Measurements from ENCODE around the gene DNAJC5.
"Not testable (repeated sequence)": the region's sequence is repeated elsewhere in the genome, so short reads cannot be mapped to it uniquely, and the experiment has no call there.

DNAJC5 gene

GRCh38 chr20:63915471-63915870 lies 20.5 kb downstream of the DNAJC5 start:
- no peak for DNase-seq

- DNase-seq, result not testable (repeated sequence)
Measured at GRCh38 chr20:63916371-63916939, 21.5 kb downstream of the DNAJC5 start.

GRCh38 chr20:63917811-63918210 lies 22.9 kb downstream of the DNAJC5 start:
- no peak for DNase-seq

GRCh38 chr20:63919130-63919529 lies 24.2 kb downstream of the DNAJC5 start:
- no peak for DNase-seq

- no peak for DNase-seq
Measured at GRCh38 chr20:63920226-63920625, 25.3 kb downstream of the DNAJC5 start.

- no peak for DNase-seq
Measured at GRCh38 chr20:63923651-63924050, 28.7 kb downstream of the DNAJC5 start.

- no peak for DNase-seq
Measured at GRCh38 chr20:63924241-63924640, 29.3 kb downstream of the DNAJC5 start.

- no peak for DNase-seq
Measured at GRCh38 chr20:63926298-63926697, 31.4 kb downstream of the DNAJC5 start.

GRCh38 chr20:63929071-63929470 lies 34.1 kb downstream of the DNAJC5 start:
- no peak for DNase-seq

GRCh38 chr20:63929473-63929883 lies 34.6 kb downstream of the DNAJC5 start:
- DNase-seq, result not testable (repeated sequence)

- DNase-seq, result no peak
Measured at GRCh38 chr20:63930971-63931553, 36.1 kb downstream of the DNAJC5 start.

GRCh38 chr20:63931735-63932134 lies 36.8 kb downstream of the DNAJC5 start:
- no peak for DNase-seq

- DNase-seq, result no peak
Measured at GRCh38 chr20:63932606-63933160, 37.8 kb downstream of the DNAJC5 start.

- DNase-seq, result no peak
Measured at GRCh38 chr20:63933646-63934045, 38.7 kb downstream of the DNAJC5 start.

GRCh38 chr20:63934271-63935068 lies 39.5 kb downstream of the DNAJC5 start:
- DNase-seq, result no peak

GRCh38 chr20:63935447-63935846 lies 40.5 kb downstream of the DNAJC5 start:
- DNase-seq, result no peak

GRCh38 chr20:63937596-63937995 lies 42.7 kb downstream of the DNAJC5 start:
- DNase-seq, result no peak

GRCh38 chr20:63939061-63939935 lies 44.4 kb downstream of the DNAJC5 start:
- DNase-seq, result no peak

- DNase-seq, result no peak
Measured at GRCh38 chr20:63940071-63940471, 45.1 kb downstream of the DNAJC5 start.

GRCh38 chr20:63940472-63941266 lies 45.7 kb downstream of the DNAJC5 start:
- DNase-seq, result no peak

GRCh38 chr20:63941282-63942081 lies 46.6 kb downstream of the DNAJC5 start:
- peak; percentile 32 for DNase-seq
